GM23248 (cell line): ENCODE results near the gene TAF4.

Experiments used
- EZH2 ChIP-seq: fragments of 200-600 bp; sonication (generic); IDR thresholded peaks from 2 replicates; pipeline ENCODE4 v1.6.1; 2018; ENCODE audit warnings: antibody characterized with exemption, mild to moderate bottlenecking; ENCODE audit not compliant: insufficient read depth, poor library complexity, severe bottlenecking
- EZH2phosphoT487 ChIP-seq: fragments of 200-600 bp; sonication (generic); IDR thresholded peaks from 2 replicates; pipeline ENCODE4 v1.6.1; 2018; ENCODE audit warnings: antibody characterized with exemption, moderate library complexity, mild to moderate bottlenecking, low read depth; ENCODE audit not compliant: insufficient read depth

DNA sequence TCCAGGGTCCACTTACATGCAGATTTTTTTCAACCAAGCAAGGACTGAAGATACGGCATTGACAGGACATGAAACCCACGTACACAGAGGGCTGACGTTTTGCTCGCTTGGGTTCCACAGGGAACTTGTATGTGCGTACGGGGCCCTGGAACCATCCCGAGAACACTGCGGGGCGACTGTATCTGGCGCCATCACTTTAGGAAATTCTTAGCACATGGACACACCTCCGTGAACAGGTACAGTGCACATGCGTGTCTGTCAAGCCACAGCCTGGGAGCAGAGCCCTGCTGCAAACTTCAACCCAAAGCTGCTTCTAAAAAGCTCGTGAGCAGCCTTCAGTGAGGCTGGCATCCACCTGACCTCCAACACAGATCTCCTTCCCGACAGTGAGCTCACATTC lies 37.3 kb downstream of the TAF4 start:
- TF ChIP-seq EZH2phosphoT487 (no peak), EZH2 (no peak)
